Fibroblast of lung (primary cell): ENCODE measurements around the gene PLA2G4C.

Experiments used
- EZH2 ChIP-seq: IDR thresholded peaks from 2 replicates; pipeline ENCODE4 v1.5.1; 2012; ENCODE audit warnings: low read length, control low read depth, mild to moderate bottlenecking; ENCODE audit errors: missing control alignments
- TF ChIP-seq, protein P1 (sequence below), 2 donors: IDR thresholded peaks in 1 of 2; conservative IDR thresholded peaks in 1 of 2; 1 replicate in 1 of 2; 2 replicates in 1 of 2; pipeline ENCODE4 v1.5.1; 2011 to 2012; ENCODE audit warnings: low read length in 2 of 2, control low read depth in 1 of 2, inconsistent platforms in 1 of 2, low read depth in 1 of 2, mild to moderate bottlenecking in 1 of 2

DNA sequence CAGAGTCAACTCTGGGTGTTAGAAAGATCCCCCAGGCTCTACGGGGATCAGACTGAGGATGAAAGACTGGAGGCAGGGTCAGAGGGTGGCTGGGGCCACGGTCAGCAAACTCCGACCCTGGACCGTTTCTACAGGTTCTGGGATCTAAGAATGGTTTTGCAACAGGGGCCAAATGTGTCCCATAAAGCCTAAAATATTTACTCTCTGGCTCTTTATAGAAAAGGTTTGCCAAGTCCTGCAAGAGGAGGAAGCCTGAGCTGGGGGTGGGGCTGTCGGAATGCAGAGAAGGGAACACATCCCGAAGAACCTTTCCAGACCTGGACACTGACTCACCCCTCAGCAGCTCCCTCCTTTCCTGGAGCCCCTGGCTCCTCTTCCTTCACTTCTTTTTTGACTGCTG, 38.8 kb upstream of the PLA2G4C start:
- TF ChIP-seq, protein P1, sequence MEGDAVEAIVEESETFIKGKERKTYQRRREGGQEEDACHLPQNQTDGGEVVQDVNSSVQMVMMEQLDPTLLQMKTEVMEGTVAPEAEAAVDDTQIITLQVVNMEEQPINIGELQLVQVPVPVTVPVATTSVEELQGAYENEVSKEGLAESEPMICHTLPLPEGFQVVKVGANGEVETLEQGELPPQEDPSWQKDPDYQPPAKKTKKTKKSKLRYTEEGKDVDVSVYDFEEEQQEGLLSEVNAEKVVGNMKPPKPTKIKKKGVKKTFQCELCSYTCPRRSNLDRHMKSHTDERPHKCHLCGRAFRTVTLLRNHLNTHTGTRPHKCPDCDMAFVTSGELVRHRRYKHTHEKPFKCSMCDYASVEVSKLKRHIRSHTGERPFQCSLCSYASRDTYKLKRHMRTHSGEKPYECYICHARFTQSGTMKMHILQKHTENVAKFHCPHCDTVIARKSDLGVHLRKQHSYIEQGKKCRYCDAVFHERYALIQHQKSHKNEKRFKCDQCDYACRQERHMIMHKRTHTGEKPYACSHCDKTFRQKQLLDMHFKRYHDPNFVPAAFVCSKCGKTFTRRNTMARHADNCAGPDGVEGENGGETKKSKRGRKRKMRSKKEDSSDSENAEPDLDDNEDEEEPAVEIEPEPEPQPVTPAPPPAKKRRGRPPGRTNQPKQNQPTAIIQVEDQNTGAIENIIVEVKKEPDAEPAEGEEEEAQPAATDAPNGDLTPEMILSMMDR (conservative IDR thresholded peaks at IDR 0.05 in 1 of 2, IDR thresholded peaks at IDR 0.05 in 1 of 2; ENCODE audit: low read depth in 1 of 2, low read length in 2 of 2), result no peak
- TF ChIP-seq EZH2, result no peak
